HepG2 (cell line): ENCODE data around the gene SYNJ2. TPM values are rescaled to one million over a fixed set of nuclear protein-coding genes. Genes with fewer than 3 reads are reported as not detected.

Experiments
- CENPT ChIP-seq: sonication (generic); formaldehyde crosslinking; IDR thresholded peaks from 2 replicates; pipeline ENCODE4 v1.8.0; 2022; ENCODE audit warnings: low read depth, mild to moderate bottlenecking, moderate library complexity, missing genetic modification reagents
- KMT2A ChIP-seq: sonication (generic); formaldehyde crosslinking; IDR thresholded peaks from 2 replicates; pipeline ENCODE4 v1.4.0; 2020; ENCODE audit warnings: missing genetic modification reagents
- NFYC ChIP-seq: IDR thresholded peaks from 2 replicates; pipeline ENCODE4 v1.6.1; 2016; ENCODE audit warnings: missing genetic modification reagents, missing compliant biosample characterization
- NR2F2 ChIP-seq: IDR thresholded peaks from 2 replicates; pipeline ENCODE4 v1.6.1; 2012; ENCODE audit warnings: low read depth, inconsistent platforms, borderline replicate concordance
- PAF1 ChIP-seq: IDR thresholded peaks from 2 replicates; pipeline ENCODE4 v1.6.1; 2016; ENCODE audit warnings: missing genetic modification reagents, missing compliant biosample characterization
- RFX1 ChIP-seq: fragments of 450-650 bp; IDR thresholded peaks from 2 replicates; pipeline ENCODE4 v1.6.1; 2017
- RORA ChIP-seq: sonication (generic); formaldehyde crosslinking; IDR thresholded peaks from 2 replicates; pipeline ENCODE4 v1.5.0; 2020; ENCODE audit warnings: mild to moderate bottlenecking, missing genetic modification reagents, moderate library complexity
- ZNF253 ChIP-seq: sonication (generic); formaldehyde crosslinking; IDR thresholded peaks from 2 replicates; pipeline ENCODE4 v1.8.0; 2022; ENCODE audit warnings: mild to moderate bottlenecking, missing genetic modification reagents, borderline replicate concordance
- ZNF326 ChIP-seq: sonication (generic); formaldehyde crosslinking; IDR thresholded peaks from 2 replicates; pipeline ENCODE4 v1.4.0; 2020; ENCODE audit warnings: missing genetic modification reagents, borderline replicate concordance
- ZNF430 ChIP-seq: sonication (generic); formaldehyde crosslinking; IDR thresholded peaks from 2 replicates; pipeline ENCODE4 v1.9.0; 2021; ENCODE audit warnings: mild to moderate bottlenecking, missing genetic modification reagents
- ZNF616 ChIP-seq: sonication (generic); formaldehyde crosslinking; IDR thresholded peaks from 2 replicates; pipeline ENCODE4 v1.5.0; 2020; ENCODE audit warnings: low read depth, mild to moderate bottlenecking, missing genetic modification reagents
- ZNF709 ChIP-seq: sonication (generic); formaldehyde crosslinking; IDR thresholded peaks from 2 replicates; pipeline ENCODE4 v1.5.0; 2020; ENCODE audit warnings: mild to moderate bottlenecking, missing genetic modification reagents
- polyA plus RNA-seq, 8 experiments: library from polyadenylated mRNA; depleted of rRNA in 3 of 8; stranded (reverse) in 7 of 8; unstranded in 1 of 8; fragments of >200 nt; fragmentation: Illumina TruSeq in 4 of 8; extraction: Trizol in 4 of 8; gene quantifications; 2 replicates each; pipeline versions ENCODE4 v1.2.1 to v1.2.3, GENCODE V29; 2011 to 2016; ENCODE audit warnings: low read depth in 4 of 8, missing spikeins in 1 of 8, mixed read lengths in 1 of 8; ENCODE audit not compliant: insufficient read depth in 1 of 8
- total RNA-seq, 5 experiments: library from RNA; depleted of rRNA; stranded (reverse); fragments of >200 nt; fragmentation: Illumina TruSeq; extraction: Trizol; gene quantifications; 2 replicates each; pipeline ENCODE4 v1.2.3, GENCODE V29; 2016; ENCODE audit warnings: low read depth in 1 of 5
- TF ChIP-seq, protein P1 (sequence below): sonication (generic); formaldehyde crosslinking; IDR thresholded peaks from 2 replicates; pipeline ENCODE4 v1.4.0; 2020; ENCODE audit warnings: missing genetic modification reagents, borderline replicate concordance
- TF ChIP-seq, protein P2 (sequence below): sonication (generic); formaldehyde crosslinking; IDR thresholded peaks from 2 replicates; pipeline ENCODE4 v1.4.0; 2020; ENCODE audit warnings: mild to moderate bottlenecking, missing genetic modification reagents
- TF ChIP-seq, protein P3 (sequence below): sonication (generic); formaldehyde crosslinking; IDR thresholded peaks from 2 replicates; pipeline ENCODE4 v1.5.1; 2020; ENCODE audit warnings: mild to moderate bottlenecking, missing genetic modification reagents, borderline replicate concordance
- TF ChIP-seq, protein P4 (sequence below): sonication (generic); formaldehyde crosslinking; IDR thresholded peaks from 2 replicates; pipeline ENCODE4 v1.4.0; 2020; ENCODE audit warnings: mild to moderate bottlenecking, low read depth, missing genetic modification reagents
- TF ChIP-seq, protein P5 (sequence below): sonication (generic); formaldehyde crosslinking; IDR thresholded peaks from 2 replicates; pipeline ENCODE4 v1.5.0; 2020; ENCODE audit warnings: mild to moderate bottlenecking, low read depth, missing genetic modification reagents, borderline replicate concordance
- TF ChIP-seq, protein P6 (sequence below): sonication (generic); formaldehyde crosslinking; IDR thresholded peaks from 2 replicates; pipeline ENCODE4 v1.5.1; 2020; ENCODE audit warnings: mild to moderate bottlenecking, missing genetic modification reagents, borderline replicate concordance

SYNJ2 gene
- total and polyA plus RNA-seq, 2 of the 13 experiments (the other 11 are each of a cell fraction or from before 2014, with no cell fraction given) = 39.1 to 57.6 TPM

DNA sequence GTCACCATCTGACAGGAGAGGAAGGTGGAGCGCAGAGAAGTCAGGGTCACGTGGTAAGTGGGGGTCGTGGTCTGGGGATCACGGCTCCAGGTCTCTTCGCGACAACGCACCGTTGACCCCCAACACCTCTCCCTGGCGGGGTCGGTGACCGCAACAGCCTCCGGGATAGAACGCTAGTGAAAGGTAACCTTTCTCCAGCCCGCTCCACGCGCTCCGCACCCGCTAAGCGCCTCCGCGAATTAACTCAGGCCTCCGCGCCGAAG is 600 bp upstream of the SYNJ2 start (continued):
- TF ChIP-seq, protein P1, sequence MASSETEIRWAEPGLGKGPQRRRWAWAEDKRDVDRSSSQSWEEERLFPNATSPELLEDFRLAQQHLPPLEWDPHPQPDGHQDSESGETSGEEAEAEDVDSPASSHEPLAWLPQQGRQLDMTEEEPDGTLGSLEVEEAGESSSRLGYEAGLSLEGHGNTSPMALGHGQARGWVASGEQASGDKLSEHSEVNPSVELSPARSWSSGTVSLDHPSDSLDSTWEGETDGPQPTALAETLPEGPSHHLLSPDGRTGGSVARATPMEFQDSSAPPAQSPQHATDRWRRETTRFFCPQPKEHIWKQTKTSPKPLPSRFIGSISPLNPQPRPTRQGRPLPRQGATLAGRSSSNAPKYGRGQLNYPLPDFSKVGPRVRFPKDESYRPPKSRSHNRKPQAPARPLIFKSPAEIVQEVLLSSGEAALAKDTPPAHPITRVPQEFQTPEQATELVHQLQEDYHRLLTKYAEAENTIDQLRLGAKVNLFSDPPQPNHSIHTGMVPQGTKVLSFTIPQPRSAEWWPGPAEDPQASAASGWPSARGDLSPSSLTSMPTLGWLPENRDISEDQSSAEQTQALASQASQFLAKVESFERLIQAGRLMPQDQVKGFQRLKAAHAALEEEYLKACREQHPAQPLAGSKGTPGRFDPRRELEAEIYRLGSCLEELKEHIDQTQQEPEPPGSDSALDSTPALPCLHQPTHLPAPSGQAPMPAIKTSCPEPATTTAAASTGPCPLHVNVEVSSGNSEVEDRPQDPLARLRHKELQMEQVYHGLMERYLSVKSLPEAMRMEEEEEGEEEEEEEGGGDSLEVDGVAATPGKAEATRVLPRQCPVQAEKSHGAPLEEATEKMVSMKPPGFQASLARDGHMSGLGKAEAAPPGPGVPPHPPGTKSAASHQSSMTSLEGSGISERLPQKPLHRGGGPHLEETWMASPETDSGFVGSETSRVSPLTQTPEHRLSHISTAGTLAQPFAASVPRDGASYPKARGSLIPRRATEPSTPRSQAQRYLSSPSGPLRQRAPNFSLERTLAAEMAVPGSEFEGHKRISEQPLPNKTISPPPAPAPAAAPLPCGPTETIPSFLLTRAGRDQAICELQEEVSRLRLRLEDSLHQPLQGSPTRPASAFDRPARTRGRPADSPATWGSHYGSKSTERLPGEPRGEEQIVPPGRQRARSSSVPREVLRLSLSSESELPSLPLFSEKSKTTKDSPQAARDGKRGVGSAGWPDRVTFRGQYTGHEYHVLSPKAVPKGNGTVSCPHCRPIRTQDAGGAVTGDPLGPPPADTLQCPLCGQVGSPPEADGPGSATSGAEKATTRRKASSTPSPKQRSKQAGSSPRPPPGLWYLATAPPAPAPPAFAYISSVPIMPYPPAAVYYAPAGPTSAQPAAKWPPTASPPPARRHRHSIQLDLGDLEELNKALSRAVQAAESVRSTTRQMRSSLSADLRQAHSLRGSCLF = no peak
- TF ChIP-seq, protein P2, sequence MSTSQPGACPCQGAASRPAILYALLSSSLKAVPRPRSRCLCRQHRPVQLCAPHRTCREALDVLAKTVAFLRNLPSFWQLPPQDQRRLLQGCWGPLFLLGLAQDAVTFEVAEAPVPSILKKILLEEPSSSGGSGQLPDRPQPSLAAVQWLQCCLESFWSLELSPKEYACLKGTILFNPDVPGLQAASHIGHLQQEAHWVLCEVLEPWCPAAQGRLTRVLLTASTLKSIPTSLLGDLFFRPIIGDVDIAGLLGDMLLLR (CRISPR knock-in tag) = no peak
- TF ChIP-seq, protein P3, sequence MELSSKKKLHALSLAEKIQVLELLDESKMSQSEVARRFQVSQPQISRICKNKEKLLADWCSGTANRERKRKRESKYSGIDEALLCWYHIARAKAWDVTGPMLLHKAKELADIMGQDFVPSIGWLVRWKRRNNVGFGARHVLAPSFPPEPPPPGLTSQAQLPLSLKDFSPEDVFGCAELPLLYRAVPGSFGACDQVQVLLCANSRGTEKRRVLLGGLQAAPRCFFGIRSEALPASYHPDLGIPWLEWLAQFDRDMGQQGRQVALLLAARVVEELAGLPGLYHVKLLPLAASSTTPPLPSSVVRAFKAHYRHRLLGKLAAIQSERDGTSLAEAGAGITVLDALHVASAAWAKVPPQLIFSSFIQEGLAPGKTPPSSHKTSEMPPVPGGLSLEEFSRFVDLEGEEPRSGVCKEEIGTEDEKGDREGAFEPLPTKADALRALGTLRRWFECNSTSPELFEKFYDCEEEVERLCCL = no peak
- no peak for TF ChIP-seq CENPT (CRISPR knock-in tag)
- no peak for TF ChIP-seq PAF1 (CRISPR knock-in tag)
- TF ChIP-seq RORA (CRISPR knock-in tag) = no peak
- TF ChIP-seq KMT2A (CRISPR knock-in tag) = no peak
- TF ChIP-seq ZNF253 = no peak
- TF ChIP-seq NFYC (CRISPR knock-in tag) = no peak
- TF ChIP-seq ZNF709 (CRISPR knock-in tag) = no peak
- TF ChIP-seq NR2F2 = 0 out of 2 replicates have a peak, but pooled peaks have one; percentile 24
- TF ChIP-seq, protein P4, sequence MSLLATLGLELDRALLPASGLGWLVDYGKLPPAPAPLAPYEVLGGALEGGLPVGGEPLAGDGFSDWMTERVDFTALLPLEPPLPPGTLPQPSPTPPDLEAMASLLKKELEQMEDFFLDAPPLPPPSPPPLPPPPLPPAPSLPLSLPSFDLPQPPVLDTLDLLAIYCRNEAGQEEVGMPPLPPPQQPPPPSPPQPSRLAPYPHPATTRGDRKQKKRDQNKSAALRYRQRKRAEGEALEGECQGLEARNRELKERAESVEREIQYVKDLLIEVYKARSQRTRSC (CRISPR knock-in tag) = no peak; the same call in 1 of the 2 replicates
- TF ChIP-seq RFX1 = no peak
- no peak for TF ChIP-seq ZNF430
- TF ChIP-seq ZNF326 (CRISPR knock-in tag) = no peak
- TF ChIP-seq, protein P5, sequence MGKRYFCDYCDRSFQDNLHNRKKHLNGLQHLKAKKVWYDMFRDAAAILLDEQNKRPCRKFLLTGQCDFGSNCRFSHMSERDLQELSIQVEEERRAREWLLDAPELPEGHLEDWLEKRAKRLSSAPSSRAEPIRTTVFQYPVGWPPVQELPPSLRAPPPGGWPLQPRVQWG (CRISPR knock-in tag) = no peak
- TF ChIP-seq, protein P6, sequence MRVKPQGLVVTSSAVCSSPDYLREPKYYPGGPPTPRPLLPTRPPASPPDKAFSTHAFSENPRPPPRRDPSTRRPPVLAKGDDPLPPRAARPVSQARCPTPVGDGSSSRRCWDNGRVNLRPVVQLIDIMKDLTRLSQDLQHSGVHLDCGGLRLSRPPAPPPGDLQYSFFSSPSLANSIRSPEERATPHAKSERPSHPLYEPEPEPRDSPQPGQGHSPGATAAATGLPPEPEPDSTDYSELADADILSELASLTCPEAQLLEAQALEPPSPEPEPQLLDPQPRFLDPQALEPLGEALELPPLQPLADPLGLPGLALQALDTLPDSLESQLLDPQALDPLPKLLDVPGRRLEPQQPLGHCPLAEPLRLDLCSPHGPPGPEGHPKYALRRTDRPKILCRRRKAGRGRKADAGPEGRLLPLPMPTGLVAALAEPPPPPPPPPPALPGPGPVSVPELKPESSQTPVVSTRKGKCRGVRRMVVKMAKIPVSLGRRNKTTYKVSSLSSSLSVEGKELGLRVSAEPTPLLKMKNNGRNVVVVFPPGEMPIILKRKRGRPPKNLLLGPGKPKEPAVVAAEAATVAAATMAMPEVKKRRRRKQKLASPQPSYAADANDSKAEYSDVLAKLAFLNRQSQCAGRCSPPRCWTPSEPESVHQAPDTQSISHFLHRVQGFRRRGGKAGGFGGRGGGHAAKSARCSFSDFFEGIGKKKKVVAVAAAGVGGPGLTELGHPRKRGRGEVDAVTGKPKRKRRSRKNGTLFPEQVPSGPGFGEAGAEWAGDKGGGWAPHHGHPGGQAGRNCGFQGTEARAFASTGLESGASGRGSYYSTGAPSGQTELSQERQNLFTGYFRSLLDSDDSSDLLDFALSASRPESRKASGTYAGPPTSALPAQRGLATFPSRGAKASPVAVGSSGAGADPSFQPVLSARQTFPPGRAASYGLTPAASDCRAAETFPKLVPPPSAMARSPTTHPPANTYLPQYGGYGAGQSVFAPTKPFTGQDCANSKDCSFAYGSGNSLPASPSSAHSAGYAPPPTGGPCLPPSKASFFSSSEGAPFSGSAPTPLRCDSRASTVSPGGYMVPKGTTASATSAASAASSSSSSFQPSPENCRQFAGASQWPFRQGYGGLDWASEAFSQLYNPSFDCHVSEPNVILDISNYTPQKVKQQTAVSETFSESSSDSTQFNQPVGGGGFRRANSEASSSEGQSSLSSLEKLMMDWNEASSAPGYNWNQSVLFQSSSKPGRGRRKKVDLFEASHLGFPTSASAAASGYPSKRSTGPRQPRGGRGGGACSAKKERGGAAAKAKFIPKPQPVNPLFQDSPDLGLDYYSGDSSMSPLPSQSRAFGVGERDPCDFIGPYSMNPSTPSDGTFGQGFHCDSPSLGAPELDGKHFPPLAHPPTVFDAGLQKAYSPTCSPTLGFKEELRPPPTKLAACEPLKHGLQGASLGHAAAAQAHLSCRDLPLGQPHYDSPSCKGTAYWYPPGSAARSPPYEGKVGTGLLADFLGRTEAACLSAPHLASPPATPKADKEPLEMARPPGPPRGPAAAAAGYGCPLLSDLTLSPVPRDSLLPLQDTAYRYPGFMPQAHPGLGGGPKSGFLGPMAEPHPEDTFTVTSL (CRISPR knock-in tag) = no peak
- no peak for TF ChIP-seq ZNF616
